Measurements from ENCODE around the gene CLDN10.

Gene CLDN10

GRCh38 chr13:95601906-95602305, 49.4 kb downstream of the CLDN10 start:
- TF ChIP-seq CTCF (conservative IDR thresholded peaks at IDR 0.05), result no peak
- no peak overlapping the region for H3K27ac ChIP-seq

- peak overlapping the region; percentile 38 for H3K27ac ChIP-seq
- no peak for TF ChIP-seq CTCF (conservative IDR thresholded peaks at IDR 0.05)
Observed at GRCh38 chr13:95603887-95604555, 51.5 kb downstream of the CLDN10 start.

GRCh38 chr13:95604556-95604915, 52.0 kb downstream of the CLDN10 start:
- H3K27ac ChIP-seq, result no peak overlapping the region
- no peak for TF ChIP-seq CTCF (conservative IDR thresholded peaks at IDR 0.05)

- no peak for TF ChIP-seq CTCF (conservative IDR thresholded peaks at IDR 0.05)
- H3K27ac ChIP-seq, result no peak overlapping the region
Observed at GRCh38 chr13:95605448-95606125, 53.1 kb downstream of the CLDN10 start.

- H3K27ac ChIP-seq, result no peak overlapping the region
- TF ChIP-seq CTCF (conservative IDR thresholded peaks at IDR 0.05), result no peak
Observed at GRCh38 chr13:95607366-95607765, 54.8 kb downstream of the CLDN10 start.

GRCh38 chr13:95608640-95609323, 56.3 kb downstream of the CLDN10 start:
- no peak overlapping the region for H3K27ac ChIP-seq
- no peak for TF ChIP-seq CTCF (conservative IDR thresholded peaks at IDR 0.05)

GRCh38 chr13:95614641-95615245, 62.2 kb downstream of the CLDN10 start:
- TF ChIP-seq CTCF (conservative IDR thresholded peaks at IDR 0.05), result no peak

More at GRCh38 chr13:95614641-95615245, 62.2 kb downstream of the CLDN10 start:
- H3K27ac ChIP-seq, result no peak overlapping the region
